Stomach (tissue), 4 donors: Measurements from ENCODE around the gene BBC3.

Experiments
- POLR2A ChIP-seq, 4 donors: fragments of 450-650 bp; IDR thresholded peaks; one replicate each; pipeline ENCODE4 v1.6.1; 2016; ENCODE audit warnings: antibody characterized with exemption in 4 of 4, control low read depth in 2 of 4, mild to moderate bottlenecking in 1 of 4, moderate library complexity in 1 of 4
- POLR2AphosphoS5 ChIP-seq, 3 donors: sonication (generic); formaldehyde crosslinking; IDR thresholded peaks; one replicate each; pipeline ENCODE4 v1.6.1; 2016; ENCODE audit warnings: antibody characterized with exemption in 3 of 3

DNA sequence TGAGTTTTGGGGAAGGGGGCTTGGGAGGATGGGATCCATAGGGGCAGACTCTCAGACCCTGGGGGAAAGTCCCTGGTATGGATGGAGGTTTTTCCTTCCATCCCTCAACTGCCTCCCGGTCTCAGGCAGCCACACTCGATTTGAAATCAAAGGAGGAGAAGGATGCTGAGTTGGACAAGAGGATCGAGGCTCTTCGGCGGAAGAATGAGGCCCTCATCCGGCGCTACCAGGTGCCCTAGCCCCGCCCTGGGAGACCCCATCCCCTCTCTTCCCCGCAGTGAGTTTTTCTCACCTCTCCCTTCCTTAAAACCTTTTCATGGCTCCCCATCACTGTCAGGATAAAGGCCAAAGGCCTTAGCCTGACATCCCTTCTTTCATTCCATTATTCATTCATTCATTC is 27.4 kb upstream of the BBC3 start:
- TF ChIP-seq POLR2A (IDR thresholded peaks at IDR 0.05) (no peak), POLR2AphosphoS5 (IDR thresholded peaks at IDR 0.05) (no peak)
